ENCODE data around the gene XYLT1. TPM values are rescaled to one million over a fixed set of nuclear protein-coding genes. Genes with fewer than 3 reads are reported as not detected.

Gene XYLT1
- total RNA-seq, 2 donors from 2014 or later = 15.0 to 18.3 TPM

- no peaks in the 10 kb centered on the region for H3K4me1 ChIP-seq
- no peak for DNase-seq
- intact Hi-C loops (cut with DNase I) = no loop called here
- no peak overlapping the region for H3K27ac ChIP-seq
- no peak for TF ChIP-seq CTCF (IDR thresholded peaks at IDR 0.05)
- H3K4me3 ChIP-seq = no peak overlapping the region
- H3K36me3 ChIP-seq = no peaks in the 10 kb centered on the region
- no peak overlapping the region for H3K9ac ChIP-seq (ENCODE audit: low read depth in 2 of 2, low read length in 2 of 2)
- no peaks in the 10 kb centered on the region for H3K27me3 ChIP-seq
- no peaks in the 10 kb centered on the region for H3K9me3 ChIP-seq
Measured at GRCh38 chr16:17231972-17232371, 238.8 kb downstream of the XYLT1 start.

GRCh38 chr16:17230932-17231581 lies 239.7 kb downstream of the XYLT1 start:
- no peak for DNase-seq
- no peaks in the 10 kb centered on the region for H3K27me3 ChIP-seq
- H3K9me3 ChIP-seq = no peaks in the 10 kb centered on the region
- H3K4me3 ChIP-seq = no peak overlapping the region
- no peaks in the 10 kb centered on the region for H3K4me1 ChIP-seq
- H3K27ac ChIP-seq = no peak overlapping the region
- no peaks in the 10 kb centered on the region for H3K36me3 ChIP-seq
- intact Hi-C loops (cut with DNase I) = no loop called here
- no peak for TF ChIP-seq CTCF (IDR thresholded peaks at IDR 0.05)
- H3K9ac ChIP-seq (ENCODE audit: low read depth in 2 of 2, low read length in 2 of 2) = no peak overlapping the region

GRCh38 chr16:17229766-17230165 lies 241.0 kb downstream of the XYLT1 start:
- H3K4me1 ChIP-seq = no peaks in the 10 kb centered on the region
- TF ChIP-seq CTCF (IDR thresholded peaks at IDR 0.05) = no peak
- intact Hi-C loops (cut with DNase I) = no loop called here
- no peak for DNase-seq
- H3K36me3 ChIP-seq = no peaks in the 10 kb centered on the region
- no peak overlapping the region for H3K27ac ChIP-seq
- no peaks in the 10 kb centered on the region for H3K27me3 ChIP-seq
- H3K9me3 ChIP-seq = no peaks in the 10 kb centered on the region
- no peak overlapping the region for H3K4me3 ChIP-seq
- H3K9ac ChIP-seq (ENCODE audit: low read depth in 2 of 2, low read length in 2 of 2) = no peak overlapping the region

GRCh38 chr16:17229131-17229530 lies 241.6 kb downstream of the XYLT1 start:
- intact Hi-C loops (cut with DNase I) = no loop called here
- no peak overlapping the region for H3K9ac ChIP-seq (ENCODE audit: low read depth in 2 of 2, low read length in 2 of 2)
- no peaks in the 10 kb centered on the region for H3K27me3 ChIP-seq
- no peak overlapping the region for H3K4me3 ChIP-seq
- H3K27ac ChIP-seq = no peak overlapping the region
- no peaks in the 10 kb centered on the region for H3K9me3 ChIP-seq
- H3K36me3 ChIP-seq = no peaks in the 10 kb centered on the region
- DNase-seq = no peak
- H3K4me1 ChIP-seq = no peaks in the 10 kb centered on the region
- TF ChIP-seq CTCF (IDR thresholded peaks at IDR 0.05) = no peak

GRCh38 chr16:17228708-17229055 lies 242.1 kb downstream of the XYLT1 start:
- H3K9ac ChIP-seq (ENCODE audit: low read depth in 2 of 2, low read length in 2 of 2) = no peak overlapping the region
- H3K36me3 ChIP-seq = no peaks in the 10 kb centered on the region
- H3K9me3 ChIP-seq = no peaks in the 10 kb centered on the region
- no peak for DNase-seq
- no peak for TF ChIP-seq CTCF (IDR thresholded peaks at IDR 0.05)
- H3K4me3 ChIP-seq = no peak overlapping the region
- intact Hi-C loops (cut with DNase I) = no loop called here
- H3K4me1 ChIP-seq = no peaks in the 10 kb centered on the region
- no peaks in the 10 kb centered on the region for H3K27me3 ChIP-seq
- no peak overlapping the region for H3K27ac ChIP-seq
